ENCODE measurements around the gene SLC27A4.
A peak's percentile ranks its signal among the peaks of the same experiment; 100 is the strongest.

The SLC27A4 gene

DNA sequence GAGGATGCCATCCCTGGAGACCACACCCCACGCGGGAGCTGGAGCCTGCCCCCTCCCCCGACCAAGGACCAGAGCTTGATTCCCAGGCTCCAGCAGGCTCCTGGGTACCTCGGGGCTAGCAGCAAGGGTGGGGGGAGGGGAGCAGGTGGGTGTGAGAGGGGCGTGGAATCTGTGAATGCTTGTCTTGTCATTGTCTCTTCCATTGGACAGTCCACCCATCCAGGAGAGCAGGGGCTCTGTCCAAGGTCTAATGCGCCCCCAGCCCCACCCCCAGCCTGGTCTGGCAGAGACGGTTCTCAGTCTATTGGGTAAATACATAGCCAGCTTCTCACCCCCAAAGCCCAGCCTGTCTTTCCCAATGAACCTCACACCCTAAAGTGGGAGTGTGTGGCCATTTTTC, 53.6 kb downstream of the SLC27A4 start:
- TF ChIP-seq CTCF (conservative IDR thresholded peaks at IDR 0.05): no peak
- no peak overlapping the region for H3K27ac ChIP-seq

DNA sequence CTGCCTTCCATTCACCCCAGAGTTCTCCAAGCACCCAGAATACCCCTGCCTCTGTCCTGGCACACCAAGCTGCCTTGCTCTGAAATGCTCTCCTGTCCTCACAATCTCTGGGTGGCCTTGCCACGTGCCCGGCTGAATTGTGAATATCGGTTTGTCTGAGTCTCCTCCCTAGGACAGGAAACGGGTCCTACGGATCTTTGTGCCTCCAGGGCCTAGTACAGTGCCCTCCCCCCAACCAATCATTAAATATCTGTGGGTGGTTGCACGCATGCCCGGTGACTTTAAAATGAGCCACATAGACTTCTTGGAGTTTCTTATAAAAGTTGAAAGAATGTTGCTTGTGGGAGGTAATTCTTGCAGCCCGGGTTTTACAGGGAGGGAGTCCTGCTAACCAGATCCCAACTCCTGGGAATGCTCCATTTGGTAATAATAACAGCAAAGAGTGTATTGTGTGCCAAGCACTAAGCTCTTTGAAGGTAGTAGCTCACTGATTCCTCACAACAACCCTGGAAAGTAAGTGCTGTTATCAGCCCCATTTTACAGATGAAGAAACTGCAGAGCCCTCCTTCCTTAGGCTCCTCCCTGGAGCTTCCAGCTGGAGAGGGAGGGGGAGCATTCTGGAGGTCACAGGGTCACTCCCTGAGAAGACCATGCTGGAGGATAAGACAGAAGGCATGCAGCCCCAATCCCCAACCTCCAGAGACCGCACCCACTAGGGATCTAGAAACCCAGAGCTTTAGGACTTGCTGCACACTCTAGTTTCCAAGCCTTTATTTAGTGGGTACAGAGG, 54.2 kb downstream of the SLC27A4 start:
- TF ChIP-seq CTCF (conservative IDR thresholded peaks at IDR 0.05): no peak

DNA sequence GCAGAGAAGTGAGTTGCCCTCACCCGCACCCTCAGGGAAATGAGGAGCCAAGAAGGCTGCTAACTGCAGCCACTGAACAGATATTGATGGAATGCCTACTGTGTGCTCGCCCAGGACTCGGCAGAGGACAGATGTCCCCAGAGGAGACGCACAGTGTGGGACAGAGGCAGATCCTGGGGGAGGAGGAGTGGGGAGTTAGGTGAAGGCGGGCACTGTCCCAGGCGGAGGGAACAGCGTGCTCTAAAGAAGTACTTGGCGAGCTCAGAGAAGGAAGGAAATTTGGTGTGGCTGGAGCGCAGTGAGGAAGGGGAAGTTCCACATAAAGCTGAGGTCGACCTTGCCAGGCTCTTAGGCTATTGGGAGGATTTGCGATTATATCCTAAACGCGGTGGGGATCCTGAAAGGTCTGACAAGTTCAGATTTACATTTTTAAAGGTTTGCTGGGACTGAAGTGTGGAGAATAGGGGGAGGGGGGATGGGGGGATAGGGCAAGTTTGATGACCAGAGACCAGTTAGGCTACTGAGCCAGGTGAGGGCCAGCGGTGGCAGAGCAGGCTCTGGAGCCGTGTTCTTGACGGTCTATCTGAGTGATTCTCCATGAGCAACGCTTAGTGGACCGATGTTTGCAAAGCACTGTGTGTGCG, 56.8 kb downstream of the SLC27A4 start:
- peak overlapping the region; percentile 52 for H3K27ac ChIP-seq
- no peak for TF ChIP-seq CTCF (conservative IDR thresholded peaks at IDR 0.05)

More for the DNA sequence above, 54.2 kb downstream of the SLC27A4 start:
- no peak overlapping the region for H3K27ac ChIP-seq

- H3K27ac ChIP-seq: peak overlapping the region; percentile 52
- no peak for TF ChIP-seq CTCF (conservative IDR thresholded peaks at IDR 0.05)
These were observed 57.5 kb downstream of the SLC27A4 start for GRCh38 chr9:128397831-128398230.

DNA sequence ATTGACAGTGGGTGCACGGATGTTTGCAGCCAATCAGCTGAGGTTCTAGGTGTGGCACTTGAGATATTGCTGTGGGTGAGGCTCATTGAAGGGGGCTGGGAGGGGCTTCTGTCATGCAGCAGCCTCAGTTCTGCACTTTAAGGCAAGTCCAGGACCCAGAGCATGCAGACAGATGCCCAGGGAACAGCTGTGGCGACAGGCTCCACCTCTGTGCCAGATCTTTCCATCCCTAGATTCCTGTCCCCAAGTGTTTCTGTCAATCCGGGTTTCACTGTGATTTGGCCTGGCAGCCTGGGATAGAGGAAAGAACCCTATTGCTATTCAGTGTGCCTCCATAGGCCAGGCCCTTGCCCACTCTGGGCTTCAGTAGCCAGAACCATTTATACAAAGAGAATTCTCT, 59.5 kb downstream of the SLC27A4 start:
- H3K27ac ChIP-seq: no peak overlapping the region
- TF ChIP-seq CTCF (conservative IDR thresholded peaks at IDR 0.05): no peak

DNA sequence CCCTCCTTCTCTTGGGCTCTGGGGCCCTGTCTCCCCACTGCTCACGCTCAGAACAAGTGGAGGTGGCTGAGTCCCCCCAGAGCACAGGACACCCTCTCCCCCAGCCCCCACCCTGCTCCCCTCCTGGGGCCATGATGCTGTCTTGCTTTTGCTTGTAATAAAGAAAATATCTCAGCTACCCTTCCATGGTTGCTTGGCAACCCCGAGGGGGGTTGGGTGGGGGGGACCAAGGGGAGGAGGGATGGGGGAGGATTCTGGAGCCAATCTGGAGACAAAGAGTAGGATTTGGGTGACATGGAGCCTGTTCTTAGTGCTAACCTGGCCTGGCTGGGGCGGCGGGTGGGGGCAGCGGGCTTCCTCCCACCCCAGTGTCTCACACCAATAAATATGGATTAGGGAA, 64.2 kb downstream of the SLC27A4 start:
- H3K27ac ChIP-seq: no peak overlapping the region
- TF ChIP-seq CTCF (conservative IDR thresholded peaks at IDR 0.05): no peak

- TF ChIP-seq CTCF (conservative IDR thresholded peaks at IDR 0.05): no peak
- H3K27ac ChIP-seq: no peak overlapping the region
These were observed 64.9 kb downstream of the SLC27A4 start for GRCh38 chr9:128405077-128405779.
